AG04449 (cell line): ENCODE results near the gene BCKDHA.

Source experiments
- CTCF ChIA-PET: fragments of 350-600 bp; formaldehyde crosslinking; extraction: SDS; loops from one replicate; lab custom pipeline; 2021; ENCODE audit warnings: antibody characterized with exemption; lab: Yijun Ruan, JAX
- POLR2A ChIA-PET: fragments of 400-600, 350-600 bp; formaldehyde crosslinking; extraction: SDS; loops from one replicate; lab custom pipeline; 2020; ENCODE audit warnings: antibody characterized with exemption, inconsistent platforms; lab: Yijun Ruan, JAX
- DNase-seq: peaks from one replicate; pipeline ENCODE4 v3.0.0-alpha.2; 2010; ENCODE audit warnings: low read depth, low spot score
- H3K4me3 ChIP-seq: 2 replicates; pipeline ENCODE4 v1.5.1; 2011; ENCODE audit warnings: low read depth, mild to moderate bottlenecking, control low read depth, low read length
- CTCF ChIP-seq: IDR thresholded peaks from one replicate; pipeline ENCODE4 v1.5.1; 2011; ENCODE audit warnings: mild to moderate bottlenecking, moderate library complexity, low read length, control low read depth, inconsistent platforms; ENCODE audit not compliant: insufficient read depth; ENCODE audit errors: missing control alignments

The BCKDHA gene

GRCh38 chr19:41397086-41398049 lies at the start of gene BCKDHA, which contains the start of gene EXOSC5:
TSS of gene BCKDHA (plus strand) at chr19:41397818. CDS start at chr19:41397828, 10 bp downstream.
TSS of gene EXOSC5 (minus strand) at chr19:41397359. CDS start at chr19:41397328, 31 bp downstream.
- CTCF ChIA-PET = interaction anchor here (1.5 kb wide), 1 partner anchor 76 kb away, joined by 3 read pairs; no protein-coding TSS in a partner anchor
- DNase-seq = peak; percentile 97
- peak within 1 kb of the TSS; percentile 92 for H3K4me3 ChIP-seq
- POLR2A ChIA-PET = interaction anchor here (0.5 kb wide), 1 partner anchor 29 kb away, joined by 7 read pairs; no protein-coding TSS in a partner anchor
- no peak for TF ChIP-seq CTCF

GRCh38 chr19:41350735-41351338 lies 46.8 kb upstream of the BCKDHA start:
- H3K4me3 ChIP-seq = peak overlapping the region; percentile 87
- ChIA-PET POLR2A (interaction anchor here (0.5 to 3.8 kb wide), 6 partner anchors 8 to 87 kb away, joined by 3 to 29 read pairs (median 4); partner anchors contain the start of genes B9D2 and CCDC97), CTCF (interaction anchor here (0.8 to 6.8 kb wide), 6 partner anchors 8 to 85 kb away, joined by 3 to 103 read pairs (median 8); partner anchors contain the start of gene B9D2)
- TF ChIP-seq CTCF = no peak
- no peak for DNase-seq

- ChIA-PET CTCF (interaction anchor here (0.6 to 6.8 kb wide), 17 partner anchors 9 to 147 kb away, joined by 3 to 103 read pairs (median 4); partner anchors contain the start of genes B9D2 and HNRNPUL1), POLR2A (interaction anchor here (0.5 to 3.8 kb wide), 9 partner anchors 9 to 94 kb away, joined by 3 to 29 read pairs (median 4); partner anchors contain the start of genes B9D2 and CCDC97)
- H3K4me3 ChIP-seq = peak overlapping the region; percentile 87
- DNase-seq = no peak
- TF ChIP-seq CTCF = no peak
Observed at GRCh38 chr19:41351339-41352245, 46.0 kb upstream of the BCKDHA start.

- ChIA-PET CTCF (interaction anchor here (0.6 to 6.8 kb wide), 16 partner anchors 12 to 148 kb away, joined by 3 to 103 read pairs (median 4); partner anchors contain the start of genes AXL, B9D2 and HNRNPUL1), POLR2A (interaction anchor here (0.6 to 3.8 kb wide), 5 partner anchors 11 to 95 kb away, joined by 3 to 29 read pairs (median 5); partner anchors contain the start of genes B9D2 and CCDC97)
- DNase-seq = no peak
- no peak for TF ChIP-seq CTCF
- peak overlapping the region; percentile 87 for H3K4me3 ChIP-seq
Observed at GRCh38 chr19:41352279-41352608, 45.4 kb upstream of the BCKDHA start.
